Fibroblast of upper back skin (primary cell): Measurements from ENCODE around the gene COL4A3.

Experiments
- DNase-seq: peaks from one replicate; pipeline ENCODE4 v3.0.0-alpha.2; 2013

COL4A3 gene

GRCh38 chr2:227348324-227348723, 183.9 kb downstream of the COL4A3 start:
- no peak for DNase-seq

- no peak for DNase-seq
Measured at GRCh38 chr2:227349989-227350612, 185.7 kb downstream of the COL4A3 start.

GRCh38 chr2:227351639-227352038, 187.2 kb downstream of the COL4A3 start:
- no peak for DNase-seq

GRCh38 chr2:227360351-227360750, 195.9 kb downstream of the COL4A3 start:
- no peak for DNase-seq

GRCh38 chr2:227363756-227364155, 199.3 kb downstream of the COL4A3 start:
- DNase-seq = no peak
